GF-D8 (cell line): ENCODE measurements around the gene SH3PXD2A.
A peak's percentile ranks its signal among the peaks of the same experiment; 100 is the strongest.

ENCODE experiments used
- DNase-seq: peaks from one replicate; lab custom pipeline; 2025; lab: John Stamatoyannopoulos, UW

SH3PXD2A gene

GRCh38 chr10:103602028-103602851, 253.1 kb downstream of the SH3PXD2A start:
- DNase-seq = no peak

- DNase-seq = no peak
Observed at GRCh38 chr10:103600956-103601569, 254.3 kb downstream of the SH3PXD2A start.

GRCh38 chr10:103600325-103600724, 255.1 kb downstream of the SH3PXD2A start:
- no peak for DNase-seq

GRCh38 chr10:103599907-103600306, 255.5 kb downstream of the SH3PXD2A start:
- DNase-seq = no peak

- no peak for DNase-seq
Observed at GRCh38 chr10:103599211-103599610, 256.2 kb downstream of the SH3PXD2A start.

DNA sequence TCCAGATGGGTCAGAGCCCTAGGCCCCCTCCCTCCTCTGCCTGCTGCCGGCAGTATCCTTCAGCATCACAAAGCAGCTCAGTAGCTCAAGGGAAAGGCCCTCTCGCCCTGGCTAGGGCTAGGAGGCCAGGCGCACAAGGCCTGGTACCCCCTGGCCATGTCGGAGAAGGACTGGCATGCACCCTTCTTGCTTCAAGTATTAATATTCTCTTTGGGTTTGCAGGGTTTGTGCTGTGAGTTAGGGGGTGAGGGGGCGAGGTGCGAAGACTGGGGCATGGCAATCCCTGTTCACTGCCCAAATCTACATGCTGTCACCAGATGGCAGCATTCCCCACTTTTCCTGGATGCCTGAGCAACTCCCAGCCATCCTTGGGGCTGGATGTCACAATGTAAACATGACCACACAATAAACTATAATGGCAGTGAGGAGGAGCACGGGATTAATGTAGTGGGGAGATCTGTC, 256.7 kb downstream of the SH3PXD2A start:
- no peak for DNase-seq

GRCh38 chr10:103597003-103597402, 258.4 kb downstream of the SH3PXD2A start:
- no peak for DNase-seq

GRCh38 chr10:103595933-103596726, 259.2 kb downstream of the SH3PXD2A start:
- DNase-seq = no peak

GRCh38 chr10:103593022-103593570, 262.3 kb downstream of the SH3PXD2A start:
- DNase-seq = no peak

GRCh38 chr10:103592186-103593021, 263.0 kb downstream of the SH3PXD2A start:
- no peak for DNase-seq

DNA sequence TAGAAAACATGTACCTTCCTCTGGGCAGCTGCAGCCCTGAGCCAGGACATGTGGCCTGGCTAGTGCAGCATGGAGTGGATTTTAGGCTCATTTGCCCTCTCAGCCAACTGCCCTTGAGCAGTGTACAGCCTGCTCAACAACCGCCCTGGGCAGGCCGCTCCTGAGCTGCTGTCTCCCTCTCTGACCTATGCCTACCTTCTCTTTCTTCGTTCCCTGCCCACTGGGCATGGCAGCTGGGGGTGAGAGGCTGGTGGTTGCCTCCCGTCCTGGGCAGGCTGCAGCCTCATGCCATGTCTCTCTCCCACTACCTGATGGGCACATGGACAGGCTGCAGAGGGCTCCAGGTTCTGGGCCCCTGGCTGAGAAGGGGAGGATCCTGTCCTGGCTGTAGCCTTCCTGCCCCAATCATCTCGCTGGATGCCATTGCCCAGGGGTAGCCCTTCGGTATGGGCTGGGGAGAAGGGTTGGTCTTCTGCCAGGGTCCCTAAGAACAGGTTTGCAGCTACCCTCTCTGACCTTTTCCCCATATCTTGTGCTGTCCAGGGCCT, 264.6 kb downstream of the SH3PXD2A start:
- no peak for DNase-seq

DNA sequence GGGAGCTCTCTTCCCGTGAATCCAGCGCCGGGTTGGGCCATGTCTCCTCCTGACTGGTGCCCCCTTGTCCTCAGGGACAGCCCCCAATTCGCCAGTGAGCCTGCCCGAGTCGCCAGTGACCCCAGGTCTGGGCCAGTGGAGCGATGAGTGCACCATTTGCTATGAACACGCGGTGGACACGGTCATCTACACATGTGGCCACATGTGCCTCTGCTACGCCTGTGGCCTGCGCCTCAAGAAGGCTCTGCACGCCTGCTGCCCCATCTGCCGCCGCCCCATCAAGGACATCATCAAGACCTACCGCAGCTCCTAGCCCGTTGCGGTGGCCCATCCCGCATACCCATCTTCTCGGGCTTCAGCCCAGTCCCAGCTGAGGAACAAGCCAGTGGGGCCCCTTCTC, 265.3 kb downstream of the SH3PXD2A start:
- no peak for DNase-seq

DNA sequence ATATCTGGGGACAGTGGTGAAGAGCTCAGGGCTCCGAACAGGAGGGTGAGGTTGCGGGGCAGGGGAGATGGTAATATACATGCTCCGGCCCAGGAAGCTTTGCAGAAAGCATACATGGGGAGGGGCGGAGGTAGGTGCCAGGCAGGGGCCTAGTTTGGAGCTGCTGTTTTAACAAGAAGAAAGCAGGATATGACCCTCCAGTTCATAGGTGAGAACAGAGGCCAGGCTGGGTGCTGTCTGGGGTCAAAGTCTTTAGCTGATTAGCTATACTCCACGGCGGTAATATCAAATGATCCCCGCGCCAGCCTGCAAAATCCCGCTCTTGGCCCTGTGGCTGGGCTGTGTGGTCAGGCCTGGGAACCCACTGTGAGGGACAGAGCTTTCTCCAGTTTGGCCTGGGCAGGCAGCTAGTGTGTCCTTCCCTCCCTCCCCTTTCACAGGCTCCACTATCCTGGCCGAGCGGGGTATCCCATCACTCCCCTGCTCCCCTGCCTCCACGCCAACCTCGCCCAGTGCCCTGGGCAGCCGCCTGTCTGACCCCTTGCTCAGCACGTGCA, 266.2 kb downstream of the SH3PXD2A start:
- no peak for DNase-seq

DNA sequence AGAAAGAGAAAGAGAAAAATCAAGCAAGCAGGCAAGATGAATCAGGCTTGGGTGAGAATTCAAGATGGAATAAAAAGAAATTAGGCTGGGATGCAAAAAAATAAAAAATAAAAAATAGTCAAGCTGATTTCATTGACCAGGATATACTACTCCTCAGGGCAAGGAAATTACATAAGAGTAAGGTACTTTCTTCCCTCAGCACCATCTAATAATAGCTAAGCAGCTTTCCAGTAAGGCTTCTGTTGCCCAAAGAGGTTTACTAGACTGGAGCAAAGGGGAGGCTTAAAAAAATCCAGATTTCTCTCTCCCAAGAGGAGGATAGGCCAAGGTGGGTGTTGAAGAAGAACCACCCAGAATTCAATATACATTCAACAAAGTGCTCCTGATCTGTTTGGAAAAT, 268.3 kb downstream of the SH3PXD2A start:
- DNase-seq = no peak

DNA sequence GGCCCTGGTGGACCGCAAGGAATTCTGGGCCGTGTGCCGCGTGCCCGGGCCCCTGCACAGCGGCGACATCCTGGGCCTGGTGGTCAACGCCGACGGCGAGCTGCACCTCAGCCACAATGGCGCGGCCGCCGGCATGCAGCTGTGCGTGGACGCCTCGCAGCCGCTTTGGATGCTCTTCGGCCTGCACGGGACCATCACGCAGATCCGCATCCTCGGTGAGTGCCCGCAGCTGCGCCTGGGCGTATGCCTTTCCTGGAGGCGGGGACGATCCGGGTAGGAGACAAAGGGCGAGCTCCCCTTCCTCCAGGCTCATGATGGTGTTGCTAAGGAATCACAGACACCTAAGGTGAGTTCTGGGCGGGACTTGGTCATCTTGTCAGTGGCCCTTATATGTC, 270.4 kb downstream of the SH3PXD2A start:
- no peak for DNase-seq

DNA sequence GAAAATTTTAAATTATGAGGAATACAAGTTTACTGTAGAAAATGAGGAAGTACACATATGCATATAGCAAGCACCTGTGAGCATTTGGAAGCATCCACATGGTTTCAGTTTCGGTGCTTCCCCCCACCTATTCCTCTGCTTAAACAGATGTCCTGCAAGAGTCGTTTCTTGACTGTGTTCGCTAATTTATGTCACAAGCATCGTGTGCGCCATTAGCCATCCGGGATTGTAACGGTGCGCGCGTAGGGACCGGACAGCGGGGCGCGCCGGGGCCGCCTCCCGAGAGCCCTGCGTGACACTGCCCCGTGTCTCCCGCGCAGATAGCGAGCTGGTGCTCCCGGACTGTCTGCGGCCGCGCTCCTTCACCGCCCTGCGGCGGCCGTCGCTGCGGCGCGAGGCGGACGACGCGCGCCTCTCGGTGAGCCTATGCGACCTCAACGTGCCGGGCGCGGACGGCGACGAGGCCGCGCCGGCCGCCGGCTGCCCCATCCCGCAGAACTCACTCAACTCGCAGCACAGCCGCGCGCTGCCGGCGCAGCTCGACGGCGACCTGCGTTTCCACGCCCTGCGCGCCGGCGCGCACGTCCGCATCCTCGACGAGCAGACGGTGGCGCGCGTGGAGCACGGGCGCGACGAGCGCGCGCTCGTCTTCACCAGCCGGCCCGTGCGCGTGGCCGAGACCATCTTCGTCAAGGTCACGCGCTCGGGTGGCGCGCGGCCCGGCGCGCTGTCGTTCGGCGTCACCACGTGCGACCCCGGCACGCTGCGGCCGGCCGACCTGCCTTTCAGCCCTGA, 271.0 kb downstream of the SH3PXD2A start:
- DNase-seq = peak; percentile 86

DNA sequence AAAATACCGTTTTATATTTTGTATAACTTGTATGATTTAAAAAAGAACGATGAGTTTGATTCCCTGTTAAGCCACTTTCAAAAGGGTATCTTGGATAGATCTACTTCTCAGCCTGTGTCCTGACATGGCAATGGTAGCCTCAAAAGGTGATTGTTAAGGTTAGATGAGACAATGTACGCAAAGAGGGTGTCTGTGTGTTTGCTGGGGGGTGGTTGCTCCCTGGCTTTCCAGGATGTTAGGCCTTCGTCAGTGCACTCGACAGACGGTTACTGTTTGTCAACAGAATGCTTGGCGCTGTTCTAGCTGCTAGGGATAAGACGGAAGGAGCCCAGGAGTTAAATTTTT, 271.5 kb downstream of the SH3PXD2A start:
- peak; percentile 48 for DNase-seq

GRCh38 chr10:103582331-103583123, 272.8 kb downstream of the SH3PXD2A start:
- no peak for DNase-seq

- no peak for DNase-seq
Observed at GRCh38 chr10:103581499-103581898, 273.9 kb downstream of the SH3PXD2A start.
